ENCODE results near the gene ITGA1.
"Not testable (repeated sequence)": the region's sequence is repeated elsewhere in the genome, so short reads cannot be mapped to it uniquely, and the experiment has no call there.

ITGA1 gene

GRCh38 chr5:52787600-52788504 is at the start of gene ITGA1, which contains the start of gene PELO:
Gene ITGA1 (plus strand): TSS chr5:52787916. CDS start chr5:52788354, 438 bp downstream.
Gene PELO (plus strand): TSS chr5:52787916. CDS start chr5:52800395, 12,479 bp downstream.
- peak; percentile 79 for DNase-seq (ENCODE audit: low spot score)

- DNase-seq (ENCODE audit: low spot score), result no peak
These were observed 49.6 kb upstream of the ITGA1 start for GRCh38 chr5:52738095-52738506.

GRCh38 chr5:52740007-52740406 is 47.7 kb upstream of the ITGA1 start:
- no peak for DNase-seq (ENCODE audit: low spot score)

GRCh38 chr5:52743012-52743411 is 44.7 kb upstream of the ITGA1 start:
- DNase-seq (ENCODE audit: low spot score), result no peak

- no peak for DNase-seq (ENCODE audit: low spot score)
These were observed 44.2 kb upstream of the ITGA1 start for GRCh38 chr5:52743529-52743928.

- peak; percentile 34 for DNase-seq (ENCODE audit: low spot score)
These were observed 43.7 kb upstream of the ITGA1 start for GRCh38 chr5:52743970-52744369.

- DNase-seq (ENCODE audit: low spot score), result not testable (repeated sequence)
These were observed 42.8 kb upstream of the ITGA1 start for GRCh38 chr5:52744867-52745458.

- DNase-seq (ENCODE audit: low spot score), result no peak
These were observed 41.2 kb upstream of the ITGA1 start for GRCh38 chr5:52746539-52746938.

- DNase-seq (ENCODE audit: low spot score), result no peak
These were observed 39.1 kb upstream of the ITGA1 start for GRCh38 chr5:52748590-52748989.

GRCh38 chr5:52749666-52750065 is 38.0 kb upstream of the ITGA1 start:
- DNase-seq (ENCODE audit: low spot score), result no peak

GRCh38 chr5:52751137-52751536 is 36.6 kb upstream of the ITGA1 start:
- no peak for DNase-seq (ENCODE audit: low spot score)

GRCh38 chr5:52754051-52754450 is 33.7 kb upstream of the ITGA1 start:
- no peak for DNase-seq (ENCODE audit: low spot score)

- no peak for DNase-seq (ENCODE audit: low spot score)
These were observed 30.2 kb upstream of the ITGA1 start for GRCh38 chr5:52757527-52757926.

GRCh38 chr5:52758014-52758413 is 29.7 kb upstream of the ITGA1 start:
- no peak for DNase-seq (ENCODE audit: low spot score)

GRCh38 chr5:52759331-52759730 is 28.4 kb upstream of the ITGA1 start:
- no peak for DNase-seq (ENCODE audit: low spot score)

- DNase-seq (ENCODE audit: low spot score), result no peak
These were observed 26.9 kb upstream of the ITGA1 start for GRCh38 chr5:52760695-52761366.

- DNase-seq (ENCODE audit: low spot score), result no peak
These were observed 20.4 kb upstream of the ITGA1 start for GRCh38 chr5:52767217-52767743.

GRCh38 chr5:52767766-52768480 is 19.8 kb upstream of the ITGA1 start:
- DNase-seq (ENCODE audit: low spot score), result no peak

GRCh38 chr5:52769061-52769460 is 18.7 kb upstream of the ITGA1 start:
- DNase-seq (ENCODE audit: low spot score), result no peak

GRCh38 chr5:52770287-52770939 is 17.3 kb upstream of the ITGA1 start:
- DNase-seq (ENCODE audit: low spot score), result no peak

- DNase-seq (ENCODE audit: low spot score), result no peak
These were observed 16.2 kb upstream of the ITGA1 start for GRCh38 chr5:52771343-52772039.

All from AG08395 (cell line).